Gastroesophageal sphincter (tissue), 3 donors: ENCODE data around the gene MFAP2.

Experiments
- EP300 ChIP-seq: sonication (generic); formaldehyde crosslinking; IDR thresholded peaks from one replicate; pipeline ENCODE4 v1.6.1; 2017; ENCODE audit warnings: antibody characterized with exemption, mild to moderate bottlenecking
- POLR2A ChIP-seq, 2 donors: fragments of 450-650 bp; IDR thresholded peaks; one replicate each; pipeline ENCODE4 v1.6.1; 2017; ENCODE audit warnings: antibody characterized with exemption in 2 of 2, mild to moderate bottlenecking in 2 of 2, moderate library complexity in 1 of 2
- POLR2AphosphoS5 ChIP-seq: sonication (generic); formaldehyde crosslinking; IDR thresholded peaks from one replicate; pipeline ENCODE4 v1.6.1; 2017; ENCODE audit warnings: antibody characterized with exemption
- TF ChIP-seq, protein P1 (sequence below), 4 experiments: fragments of 200-600 bp in 2 of 4; fragments of 450-650 bp in 2 of 4; sonication (generic) in 1 of 4; IDR thresholded peaks; one replicate each; pipeline ENCODE4 v1.5.1; 2017 to 2019; ENCODE audit warnings: antibody characterized with exemption in 4 of 4, mild to moderate bottlenecking in 2 of 4, moderate library complexity in 2 of 4

DNA sequence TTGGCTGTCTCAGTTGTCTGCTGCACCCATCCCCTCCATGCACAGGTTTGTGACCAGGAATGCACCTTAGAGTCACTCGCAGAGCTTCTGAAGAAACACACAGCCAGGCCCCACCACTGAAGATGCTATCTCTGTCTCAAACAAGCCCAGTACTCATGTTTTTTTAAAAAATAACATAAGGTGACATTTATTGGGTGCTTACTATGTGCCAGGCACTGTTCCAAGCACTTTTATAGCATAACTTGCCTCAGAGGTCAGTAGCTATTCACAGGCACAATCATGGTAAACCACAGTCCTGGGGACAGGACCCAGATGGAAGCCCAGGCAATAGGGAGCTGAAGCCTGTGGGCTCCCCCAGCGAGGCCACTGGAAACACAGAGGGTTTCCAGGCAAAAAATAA is 40.1 kb upstream of the MFAP2 start:
- TF ChIP-seq, protein P1, sequence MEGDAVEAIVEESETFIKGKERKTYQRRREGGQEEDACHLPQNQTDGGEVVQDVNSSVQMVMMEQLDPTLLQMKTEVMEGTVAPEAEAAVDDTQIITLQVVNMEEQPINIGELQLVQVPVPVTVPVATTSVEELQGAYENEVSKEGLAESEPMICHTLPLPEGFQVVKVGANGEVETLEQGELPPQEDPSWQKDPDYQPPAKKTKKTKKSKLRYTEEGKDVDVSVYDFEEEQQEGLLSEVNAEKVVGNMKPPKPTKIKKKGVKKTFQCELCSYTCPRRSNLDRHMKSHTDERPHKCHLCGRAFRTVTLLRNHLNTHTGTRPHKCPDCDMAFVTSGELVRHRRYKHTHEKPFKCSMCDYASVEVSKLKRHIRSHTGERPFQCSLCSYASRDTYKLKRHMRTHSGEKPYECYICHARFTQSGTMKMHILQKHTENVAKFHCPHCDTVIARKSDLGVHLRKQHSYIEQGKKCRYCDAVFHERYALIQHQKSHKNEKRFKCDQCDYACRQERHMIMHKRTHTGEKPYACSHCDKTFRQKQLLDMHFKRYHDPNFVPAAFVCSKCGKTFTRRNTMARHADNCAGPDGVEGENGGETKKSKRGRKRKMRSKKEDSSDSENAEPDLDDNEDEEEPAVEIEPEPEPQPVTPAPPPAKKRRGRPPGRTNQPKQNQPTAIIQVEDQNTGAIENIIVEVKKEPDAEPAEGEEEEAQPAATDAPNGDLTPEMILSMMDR (IDR thresholded peaks at IDR 0.05) = no peak
- TF ChIP-seq POLR2A (IDR thresholded peaks at IDR 0.05) (no peak), POLR2AphosphoS5 (no peak), EP300 (no peak)
